Activated T-helper 9 cell treated with anti-CD3 and anti-CD28 coated beads, Interleukin-2, amount 50 U/mL, for 16 hours (primary cell): Measurements from ENCODE around the gene SMYD3.
"Not testable (repeated sequence)": the region's sequence is repeated elsewhere in the genome, so short reads cannot be mapped to it uniquely, and the experiment has no call there.

Source experiments
- DNase-seq: peaks from one replicate; pipeline ENCODE4 v3.0.0-alpha.2; 2020; ENCODE audit warnings: low read depth

Gene SMYD3

GRCh38 chr1:245765230-245766000 is 741.7 kb downstream of the SMYD3 start:
- no peak for DNase-seq

GRCh38 chr1:245763873-245764331 is 743.2 kb downstream of the SMYD3 start:
- DNase-seq: no peak

- DNase-seq: no peak
Measured at GRCh38 chr1:245762396-245762910, 744.6 kb downstream of the SMYD3 start.

GRCh38 chr1:245760301-245760700 is 746.8 kb downstream of the SMYD3 start:
- no peak for DNase-seq

- no peak for DNase-seq
Measured at GRCh38 chr1:245754463-245754961, 752.6 kb downstream of the SMYD3 start.

- DNase-seq: no peak
Measured at GRCh38 chr1:245753807-245754206, 753.3 kb downstream of the SMYD3 start.

- no peak for DNase-seq
Measured at GRCh38 chr1:245752561-245752960, 754.5 kb downstream of the SMYD3 start.

GRCh38 chr1:245751726-245752470 is 755.2 kb downstream of the SMYD3 start:
- DNase-seq: no peak

- DNase-seq: no peak
Measured at GRCh38 chr1:245751116-245751515, 756.0 kb downstream of the SMYD3 start.

- DNase-seq: no peak
Measured at GRCh38 chr1:245750261-245750660, 756.8 kb downstream of the SMYD3 start.

GRCh38 chr1:245749053-245749452 is 758.0 kb downstream of the SMYD3 start:
- no peak for DNase-seq

GRCh38 chr1:245748646-245749045 is 758.4 kb downstream of the SMYD3 start:
- no peak for DNase-seq

GRCh38 chr1:245748240-245748639 is 758.8 kb downstream of the SMYD3 start:
- DNase-seq: no peak

- no peak for DNase-seq
Measured at GRCh38 chr1:245742896-245743295, 764.2 kb downstream of the SMYD3 start.

GRCh38 chr1:245740336-245740735 is 766.7 kb downstream of the SMYD3 start:
- not testable (repeated sequence) for DNase-seq

- no peak for DNase-seq
Measured at GRCh38 chr1:245730801-245731200, 776.3 kb downstream of the SMYD3 start.

GRCh38 chr1:245728035-245728434 is 779.0 kb downstream of the SMYD3 start:
- DNase-seq: not testable (repeated sequence)

- DNase-seq: no peak
Measured at GRCh38 chr1:245721488-245721887, 785.6 kb downstream of the SMYD3 start.

GRCh38 chr1:245718951-245719350 is 788.1 kb downstream of the SMYD3 start:
- DNase-seq: no peak

GRCh38 chr1:245718123-245718522 is 789.0 kb downstream of the SMYD3 start:
- no peak for DNase-seq

GRCh38 chr1:245717611-245718010 is 789.5 kb downstream of the SMYD3 start:
- DNase-seq: no peak

- DNase-seq: no peak
Measured at GRCh38 chr1:245716561-245716960, 790.5 kb downstream of the SMYD3 start.

- DNase-seq: no peak
Measured at GRCh38 chr1:245715970-245716369, 791.1 kb downstream of the SMYD3 start.
